Bronchial epithelial cell (primary cell): ENCODE results near the gene SNAP23. TPM values are rescaled to one million over a fixed set of nuclear protein-coding genes. Genes with fewer than 3 reads are reported as not detected.

Experiments
- DNase-seq: peaks from one replicate; pipeline ENCODE4 v3.0.0-alpha.2; 2010; ENCODE audit warnings: low read depth
- FAIRE-seq: peaks from 2 replicates; lab custom pipeline; 2011; peaks lifted over from hg19 to GRCh38; lab: Jason Lieb, UNC
- H3K27me3 ChIP-seq: 2 replicates; pipeline ENCODE4 v1.5.1; 2011; ENCODE audit warnings: low read length; ENCODE audit not compliant: control insufficient read depth, insufficient read depth
- H3K36me3 ChIP-seq: 2 replicates; pipeline ENCODE4 v1.5.1; 2011; ENCODE audit warnings: low read length; ENCODE audit not compliant: control insufficient read depth, insufficient read depth
- H3K4me3 ChIP-seq: 2 replicates; pipeline ENCODE4 v1.5.1; 2011; ENCODE audit warnings: mild to moderate bottlenecking, low read depth, low read length, control low read depth
- total RNA-seq: library from RNA; depleted of rRNA; stranded (reverse); fragments of >200 nt; gene quantifications from 2 replicates; pipeline ENCODE4 v1.2.1, GENCODE V29; 2014
- TF ChIP-seq, protein P1 (sequence below): IDR thresholded peaks from 2 replicates; pipeline ENCODE4 v1.5.1; 2011; ENCODE audit warnings: mild to moderate bottlenecking, moderate library complexity, low read length, control low read depth, inconsistent platforms; ENCODE audit not compliant: insufficient read depth, severe bottlenecking

SNAP23 gene
- total RNA-seq, 1 donor from 2014 or later = 58.2 TPM

DNA sequence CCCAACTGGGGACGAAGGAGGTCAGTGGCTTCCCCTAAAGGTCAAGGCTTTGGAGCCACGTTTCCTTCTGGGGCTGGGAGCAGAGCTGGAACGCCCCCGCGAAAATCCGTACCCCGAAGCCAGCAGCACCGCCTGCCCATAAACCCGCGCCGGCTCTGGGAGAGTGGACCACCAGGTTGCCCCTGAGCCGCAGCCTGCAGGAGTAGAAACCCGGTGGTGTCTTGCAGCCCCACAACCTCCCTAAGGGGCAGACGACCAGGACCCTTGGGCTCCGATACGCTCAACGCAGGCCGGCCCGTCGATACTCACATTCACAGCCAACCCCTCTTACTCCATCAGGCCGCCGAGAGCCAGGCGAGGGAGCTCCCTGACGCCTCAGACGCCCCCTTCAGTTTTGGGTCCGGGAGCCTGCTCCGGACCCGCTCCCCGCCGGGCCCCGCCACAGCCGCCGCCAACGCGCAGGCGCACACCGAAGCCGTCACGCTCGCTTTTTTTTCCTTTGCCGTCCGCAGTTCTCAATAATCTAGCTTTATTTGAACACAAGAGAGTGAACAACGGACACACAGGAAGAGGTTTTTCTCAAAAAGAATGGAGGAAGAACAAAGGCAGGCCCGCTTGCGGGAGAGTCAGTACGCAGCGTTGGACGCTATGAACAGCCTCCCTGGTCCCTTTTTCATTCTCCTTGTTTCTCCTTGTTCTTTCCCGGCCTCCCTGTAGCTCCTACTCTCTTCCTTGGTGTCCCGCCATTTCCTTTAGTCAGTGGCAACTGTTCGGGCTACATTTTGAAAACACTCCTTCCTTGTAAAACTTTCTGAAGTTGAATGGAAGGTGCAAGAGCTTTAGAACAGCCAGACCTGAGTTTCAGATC is 4.5 kb upstream of the SNAP23 start, which contains the start of gene ZNF106:
Gene ZNF106, minus strand, starts transcription at position 471 of the 868 bp plus-strand sequence. CDS start 18,852 bp downstream, outside the sequence.
- H3K36me3 ChIP-seq = no peaks in the 10 kb centered on the region
- H3K4me3 ChIP-seq = peak within 1 kb of the TSS; percentile 80
- H3K27me3 ChIP-seq = no peaks in the 10 kb centered on the region
- DNase-seq (peak; percentile 84), FAIRE-seq (no peak)
- TF ChIP-seq, protein P1, sequence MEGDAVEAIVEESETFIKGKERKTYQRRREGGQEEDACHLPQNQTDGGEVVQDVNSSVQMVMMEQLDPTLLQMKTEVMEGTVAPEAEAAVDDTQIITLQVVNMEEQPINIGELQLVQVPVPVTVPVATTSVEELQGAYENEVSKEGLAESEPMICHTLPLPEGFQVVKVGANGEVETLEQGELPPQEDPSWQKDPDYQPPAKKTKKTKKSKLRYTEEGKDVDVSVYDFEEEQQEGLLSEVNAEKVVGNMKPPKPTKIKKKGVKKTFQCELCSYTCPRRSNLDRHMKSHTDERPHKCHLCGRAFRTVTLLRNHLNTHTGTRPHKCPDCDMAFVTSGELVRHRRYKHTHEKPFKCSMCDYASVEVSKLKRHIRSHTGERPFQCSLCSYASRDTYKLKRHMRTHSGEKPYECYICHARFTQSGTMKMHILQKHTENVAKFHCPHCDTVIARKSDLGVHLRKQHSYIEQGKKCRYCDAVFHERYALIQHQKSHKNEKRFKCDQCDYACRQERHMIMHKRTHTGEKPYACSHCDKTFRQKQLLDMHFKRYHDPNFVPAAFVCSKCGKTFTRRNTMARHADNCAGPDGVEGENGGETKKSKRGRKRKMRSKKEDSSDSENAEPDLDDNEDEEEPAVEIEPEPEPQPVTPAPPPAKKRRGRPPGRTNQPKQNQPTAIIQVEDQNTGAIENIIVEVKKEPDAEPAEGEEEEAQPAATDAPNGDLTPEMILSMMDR = no peak

- no peak for FAIRE-seq
Measured at GRCh38 chr15:42491539-42492225, 3.8 kb upstream of the SNAP23 start.

DNA sequence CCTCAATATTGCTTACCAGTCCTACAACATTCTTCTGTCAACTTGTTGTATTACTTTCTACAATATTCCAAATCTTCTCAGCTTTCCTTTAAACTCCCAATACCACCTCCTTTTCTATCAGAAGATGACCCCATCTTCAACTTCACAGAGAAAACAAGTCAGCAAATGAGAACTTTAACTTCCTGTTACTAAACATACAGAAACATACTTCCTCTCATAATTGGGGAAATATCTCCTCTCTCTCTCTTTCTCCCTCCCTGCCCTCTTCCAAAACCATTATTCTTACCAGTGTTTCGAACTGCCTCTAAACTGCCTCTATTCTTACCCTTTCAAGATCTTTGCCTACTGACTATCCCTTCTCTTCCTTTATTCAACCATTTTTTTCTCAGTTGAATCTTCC is 1.8 kb upstream of the SNAP23 start:
- TF ChIP-seq, protein P1 = no peak
- FAIRE-seq (no peak), DNase-seq (no peak)
- no peak overlapping the region for H3K4me3 ChIP-seq
- peaks cover 1% of the 10 kb centered on the region for H3K36me3 ChIP-seq
- no peaks in the 10 kb centered on the region for H3K27me3 ChIP-seq

More at GRCh38 chr15:42491539-42492225, 3.8 kb upstream of the SNAP23 start:
- Histone ChIP-seq H3K36me3 (no peaks in the 10 kb centered on the region), H3K4me3 (peak overlapping the region; percentile 80), H3K27me3 (no peaks in the 10 kb centered on the region)
- peak; percentile 80 for DNase-seq
- TF ChIP-seq, protein P1 = no peak

GRCh38 chr15:42494998-42495360 is 455 bp upstream of the SNAP23 start:
- TF ChIP-seq, protein P1 = no peak
- no peak for FAIRE-seq
- peak; percentile 76 for DNase-seq
- no peaks in the 10 kb centered on the region for H3K27me3 ChIP-seq
- H3K36me3 ChIP-seq = peaks cover 1% of the 10 kb centered on the region
- peak overlapping the region; percentile 86 for H3K4me3 ChIP-seq

DNA sequence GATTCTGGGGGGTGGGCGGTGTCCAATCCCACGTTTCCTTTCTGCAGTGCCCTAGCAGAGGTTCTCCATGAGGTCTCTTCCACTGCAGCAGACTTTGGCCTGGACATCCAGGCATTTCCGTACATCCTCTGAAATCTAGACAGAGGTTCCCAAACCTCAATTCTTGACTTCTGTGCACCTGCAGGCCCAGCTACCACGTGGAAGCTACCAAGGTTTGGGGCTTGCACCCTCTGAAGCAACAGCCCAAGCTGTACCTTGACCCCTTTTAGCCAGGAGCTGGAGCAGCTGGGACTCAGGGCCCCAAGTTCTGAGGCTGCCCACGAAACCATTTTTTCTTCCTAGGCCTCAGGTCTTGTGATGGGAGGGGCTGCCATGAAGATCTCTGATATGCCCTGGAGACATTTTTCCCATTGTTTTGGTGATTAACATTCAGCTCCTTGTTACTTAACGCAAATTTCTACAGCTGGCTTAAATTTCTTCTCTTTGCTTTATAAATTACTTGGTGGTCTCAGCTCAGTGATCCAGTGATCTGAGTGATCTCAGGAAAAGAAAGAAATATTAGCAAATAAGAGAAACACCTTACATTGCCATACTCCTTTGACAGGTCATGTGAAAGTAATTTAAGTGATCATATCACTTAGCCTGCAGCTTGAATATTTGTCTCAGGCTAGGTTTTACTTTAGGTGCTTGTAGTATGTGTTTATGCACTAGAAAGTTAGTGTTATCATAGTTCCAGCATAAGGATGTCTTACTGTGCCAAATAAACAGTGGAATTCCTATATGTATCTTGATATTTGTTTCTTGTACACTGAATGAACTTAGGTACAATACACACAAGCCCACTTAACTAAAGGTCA is 3.0 kb downstream of the SNAP23 start:
- Histone ChIP-seq H3K36me3 (peaks cover 1% of the 10 kb centered on the region), H3K4me3 (no peak overlapping the region), H3K27me3 (no peaks in the 10 kb centered on the region)
- FAIRE-seq = no peak
- TF ChIP-seq, protein P1 = no peak
- no peak for DNase-seq
